GM12875 (cell line): ENCODE measurements around the gene TMEM147.

Source experiments
- H3K4me3 ChIP-seq: one replicate; pipeline ENCODE4 v1.5.1; 2011; ENCODE audit warnings: low read depth, low read length, control low read depth
- CTCF ChIP-seq: IDR thresholded peaks from 2 replicates; pipeline ENCODE4 v1.5.1; 2011; ENCODE audit warnings: low read depth, mild to moderate bottlenecking, control low read depth, inconsistent platforms, low read length, moderate library complexity, borderline replicate concordance; ENCODE audit not compliant: insufficient read depth

The TMEM147 gene

GRCh38 chr19:35596366-35596999, 51.1 kb downstream of the TMEM147 start:
- no peak for TF ChIP-seq CTCF
- H3K4me3 ChIP-seq: no peak overlapping the region
